Upper lobe of left lung (tissue), 6 donors: Measurements from ENCODE around the gene UTP14A. TPM values are rescaled to one million over a fixed set of nuclear protein-coding genes. Genes with fewer than 3 reads are reported as not detected.
A peak's percentile ranks its signal among the peaks of the same experiment; 100 is the strongest.

Experiments
- ATAC-seq, 2 donors: fragments of 200-7000 bp; cut with Tn5 transposase; one replicate each; pipeline ENCODE4 v1.9.1; 2022; ENCODE audit warnings: mild to moderate bottlenecking in 2 of 2, moderate library complexity in 2 of 2; ENCODE audit not compliant: low FRiP score in 2 of 2
- DNase-seq, 2 donors: peaks; one replicate each; pipeline ENCODE4 v3.0.0-alpha.2; 2019 to 2020
- H3K27ac ChIP-seq, 4 donors: fragments of 200-600 bp; sonication (generic); one replicate each; pipeline ENCODE4 v1.5.1; 2016 to 2019
- H3K27me3 ChIP-seq, 4 donors: fragments of 200-600 bp; sonication (generic); one replicate each; pipeline ENCODE4 v1.5.1; 2017 to 2019
- H3K36me3 ChIP-seq, 4 donors: fragments of 200-600 bp; sonication (generic); one replicate each; pipeline ENCODE4 v1.5.1; 2016 to 2019
- H3K4me1 ChIP-seq, 4 donors: fragments of 200-600 bp; sonication (generic); one replicate each; pipeline ENCODE4 v1.5.1; 2018 to 2019
- H3K4me3 ChIP-seq, 4 donors: fragments of 200-600 bp; sonication (generic); one replicate each; pipeline ENCODE4 v1.5.1; 2017 to 2019; ENCODE audit warnings: mild to moderate bottlenecking in 2 of 4, moderate library complexity in 1 of 4
- H3K9me3 ChIP-seq, 4 donors: fragments of 200-600 bp; sonication (generic); one replicate each; pipeline ENCODE4 v1.5.1; 2018 to 2019
- CTCF ChIP-seq, 6 experiments: fragments of 450-650 bp in 4 of 6; fragments of 200-600 bp in 2 of 6; sonication (generic) in 2 of 6; IDR thresholded peaks; one replicate each; pipeline ENCODE4 v1.5.1; 2016 to 2019; ENCODE audit warnings: antibody characterized with exemption in 6 of 6
- EP300 ChIP-seq, 4 donors: sonication (generic); formaldehyde crosslinking; IDR thresholded peaks; one replicate each; pipeline ENCODE4 v1.5.1; 2017; ENCODE audit warnings: antibody characterized with exemption in 4 of 4, control low read depth in 2 of 4
- POLR2A ChIP-seq, 4 donors: fragments of 450-650 bp; IDR thresholded peaks; one replicate each; pipeline ENCODE4 v1.5.1; 2016 to 2017; ENCODE audit warnings: antibody characterized with exemption in 4 of 4, mild to moderate bottlenecking in 2 of 4
- POLR2AphosphoS5 ChIP-seq, 2 donors: sonication (generic); formaldehyde crosslinking; IDR thresholded peaks; one replicate each; pipeline ENCODE4 v1.5.1; 2017; ENCODE audit warnings: antibody characterized with exemption in 2 of 2
- WGBS, 2 donors: methylation state at CpG; one replicate each; pipeline ENCODE4 v1.1.5; 2017 to 2018; 5-methylcytosine and 5-hydroxymethylcytosine counted together
- total RNA-seq, 6 donors: library from RNA; depleted of rRNA in 4 of 6; stranded (reverse); fragments of >200 nt in 4 of 6; gene quantifications; one replicate each; pipeline versions ENCODE4 v1.1.0 to v1.2.1, GENCODE V29; 2016 to 2021
- donor health status: DM: no; HTN: no; CAD: no; lungs with moderate emphysema.
- donor health status: DM: no; HTN: yes; CAD: no; lungs with severe emphysema.

UTP14A gene
- total RNA-seq, 6 donors from 2014 or later: 9.5 to 17.7 (median 15.5) TPM

- ATAC-seq (no peak), DNase-seq (no peak)
- no peak overlapping the region for H3K4me3 ChIP-seq
- 35 to 57% methylated on average over 4 to 8 of the region's 8 CpGs for WGBS, 2 donors
- no peaks in the 10 kb centered on the region for H3K36me3 ChIP-seq
- TF ChIP-seq CTCF (IDR thresholded peaks at IDR 0.05) (no peak), EP300 (IDR thresholded peaks at IDR 0.05) (no peak), POLR2A (IDR thresholded peaks at IDR 0.05) (no peak), POLR2AphosphoS5 (IDR thresholded peaks at IDR 0.05) (no peak)
- no peaks in the 10 kb centered on the region for H3K27me3 ChIP-seq
- H3K4me1 ChIP-seq: no peaks in the 10 kb centered on the region
- no peak overlapping the region for H3K27ac ChIP-seq
- H3K9me3 ChIP-seq: no peaks in the 10 kb centered on the region
Observed at GRCh38 chrX:129939986-129940385, 34.0 kb downstream of the UTP14A start.

DNA sequence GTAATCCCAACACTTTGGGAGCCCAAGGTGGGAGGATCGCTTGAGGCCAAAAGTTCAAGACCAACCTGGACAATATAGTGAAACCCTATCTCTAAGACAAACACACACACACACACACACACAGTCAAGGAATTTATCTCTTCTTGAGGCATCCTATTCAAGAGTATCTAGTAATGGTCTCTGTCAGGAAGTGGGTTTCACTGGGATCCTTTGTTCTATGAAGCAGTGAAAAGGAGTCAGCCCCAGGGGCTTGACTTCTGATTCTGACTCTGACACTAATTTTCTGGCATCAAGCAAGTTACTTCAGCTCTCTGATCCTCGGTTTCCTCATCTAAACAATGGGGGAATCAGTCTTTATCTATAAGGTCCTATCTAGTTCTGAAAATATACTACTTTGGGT is 34.8 kb downstream of the UTP14A start:
- no peak overlapping the region for H3K4me3 ChIP-seq
- H3K36me3 ChIP-seq: no peaks in the 10 kb centered on the region
- WGBS, 2 donors: 72 to 89% methylated on average over 1 to 2 of the region's 2 CpGs
- no peak overlapping the region for H3K27ac ChIP-seq
- no peak for DNase-seq
- no peaks in the 10 kb centered on the region for H3K9me3 ChIP-seq
- no peak for ATAC-seq
- no peaks in the 10 kb centered on the region for H3K4me1 ChIP-seq
- no peaks in the 10 kb centered on the region for H3K27me3 ChIP-seq
- TF ChIP-seq POLR2AphosphoS5 (IDR thresholded peaks at IDR 0.05) (no peak), CTCF (IDR thresholded peaks at IDR 0.05) (no peak), EP300 (IDR thresholded peaks at IDR 0.05) (no peak), POLR2A (IDR thresholded peaks at IDR 0.05) (no peak)

GRCh38 chrX:129945131-129945530 is 39.2 kb downstream of the UTP14A start:
- WGBS, 2 donors: 75% methylated on average over 1 of the region's 1 CpG; no CpG with 5 or more reads in 1 of the 2 donors
- H3K27me3 ChIP-seq: no peaks in the 10 kb centered on the region
- no peak overlapping the region for H3K4me3 ChIP-seq
- no peaks in the 10 kb centered on the region for H3K9me3 ChIP-seq
- DNase-seq (no peak), ATAC-seq (no peak)
- H3K4me1 ChIP-seq: no peaks in the 10 kb centered on the region
- TF ChIP-seq POLR2A (IDR thresholded peaks at IDR 0.05) (no peak), CTCF (IDR thresholded peaks at IDR 0.05) (no peak), POLR2AphosphoS5 (IDR thresholded peaks at IDR 0.05) (no peak), EP300 (IDR thresholded peaks at IDR 0.05) (no peak)
- H3K27ac ChIP-seq: no peak overlapping the region
- no peaks in the 10 kb centered on the region for H3K36me3 ChIP-seq

- ATAC-seq (no peak), DNase-seq (no peak)
- Histone ChIP-seq H3K27ac (peak overlapping the region in 2 of 4 donors; percentile 26 to 27), H3K36me3 (no peaks in the 10 kb centered on the region), H3K4me3 (peak overlapping the region in 3 of 4 donors; percentile 29 to 48 (median 44)), H3K4me1 (peaks cover 0 to 21% (median 5%) of the 10 kb centered on the region in 4 donors), H3K9me3 (no peaks in the 10 kb centered on the region), H3K27me3 (no peaks in the 10 kb centered on the region)
- TF ChIP-seq EP300 (IDR thresholded peaks at IDR 0.05): no peak
- TF ChIP-seq POLR2A (IDR thresholded peaks at IDR 0.05): no peak
- no peak for TF ChIP-seq POLR2AphosphoS5 (IDR thresholded peaks at IDR 0.05)
- no peak for TF ChIP-seq CTCF (IDR thresholded peaks at IDR 0.05)
- 43% methylated on average over 18 of the region's 18 CpGs; no CpG with 5 or more reads in 1 of the 2 donors for WGBS, 2 donors
Observed at GRCh38 chrX:129953334-129953648, 47.3 kb downstream of the UTP14A start.

GRCh38 chrX:129953881-129954280 is 47.9 kb downstream of the UTP14A start:
- DNase-seq: no peak
- Histone ChIP-seq H3K4me3 (no peak overlapping the region), H3K27ac (no peak overlapping the region), H3K27me3 (no peaks in the 10 kb centered on the region), H3K4me1 (peaks cover 0 to 21% (median 5%) of the 10 kb centered on the region in 4 donors), H3K9me3 (no peaks in the 10 kb centered on the region), H3K36me3 (no peaks in the 10 kb centered on the region)
- ATAC-seq: no peak
- 80 to 100% methylated on average over 4 of the region's 4 CpGs for WGBS, 2 donors
- TF ChIP-seq POLR2AphosphoS5 (IDR thresholded peaks at IDR 0.05): no peak
- no peak for TF ChIP-seq POLR2A (IDR thresholded peaks at IDR 0.05)
- no peak for TF ChIP-seq EP300 (IDR thresholded peaks at IDR 0.05)
